ENCODE results near the gene TMED9. TPM values are rescaled to one million over a fixed set of nuclear protein-coding genes. Genes with fewer than 3 reads are reported as not detected.

Gene TMED9
- total RNA-seq: 133 and 136 TPM in 2 replicates

GRCh38 chr5:177592010-177592834 is at the start of gene TMED9:
TSS of gene TMED9 (plus strand) at chr5:177592203. CDS start at chr5:177592215, 12 bp downstream.

GRCh38 chr5:177554474-177555111 is 37.4 kb upstream of the TMED9 start, which contains the start of gene FAM193B:
TSS of gene FAM193B (minus strand) at chr5:177554563. CDS start at chr5:177554458, 105 bp downstream.

GRCh38 chr5:177599731-177600507 is 7.9 kb downstream of the TMED9 start, which contains the start of gene B4GALT7:
TSS of gene B4GALT7 (plus strand) at chr5:177600132. CDS start at chr5:177600211, 79 bp downstream.

Other genes starting within 250 kb of the TMED9 start
- 234 and 285 TPM in 2 replicates for gene LMAN2, start 240.5 kb upstream of the TMED9 start, total RNA-seq
- gene RGS14, start 234.3 kb upstream of the TMED9 start, total RNA-seq: 0.49 and 1.7 TPM in 2 replicates
- gene SLC34A1, start 207.8 kb upstream of the TMED9 start, total RNA-seq: not detected in 2 replicates
- gene PFN3, start 191.5 kb upstream of the TMED9 start, total RNA-seq: not detected in 2 replicates
- 0.12 TPM in 1 of 2 replicates, not detected in the other for gene F12, start 182.6 kb upstream of the TMED9 start, total RNA-seq
- gene GRK6, start 165.5 kb upstream of the TMED9 start, total RNA-seq: 17.0 and 18.3 TPM in 2 replicates
- 8.6 and 14.6 TPM in 2 replicates for gene PRR7, start 145.4 kb upstream of the TMED9 start, total RNA-seq
- 130 and 152 TPM in 2 replicates for gene DBN1, start 118.6 kb upstream of the TMED9 start, total RNA-seq
- gene PDLIM7, start 94.6 kb upstream of the TMED9 start, total RNA-seq: 258 and 260 TPM in 2 replicates
- gene DOK3, start 82.4 kb upstream of the TMED9 start, total RNA-seq: 1.9 and 3.9 TPM in 2 replicates
- 52.9 and 63.6 TPM in 2 replicates for gene DDX41, start 75.2 kb upstream of the TMED9 start, total RNA-seq
- gene FAM193B, start 37.6 kb upstream of the TMED9 start, total RNA-seq: 32.9 and 39.8 TPM in 2 replicates
- gene B4GALT7, start 7.9 kb downstream of the TMED9 start, total RNA-seq: 34.2 and 36.7 TPM in 2 replicates
- 0.24 TPM in 1 of 2 replicates, not detected in the other for gene FAM153A, start 190.7 kb downstream of the TMED9 start, total RNA-seq